HepG2 (cell line): Measurements from ENCODE around the gene EHD1. TPM values are rescaled to one million over a fixed set of nuclear protein-coding genes. Genes with fewer than 3 reads are reported as not detected.
A peak's percentile ranks its signal among the peaks of the same experiment; 100 is the strongest.

Experiments
- ATAC-seq: fragments of 200-7000 bp; cut with Tn5 transposase; 3 replicates; pipeline ENCODE4 v1.9.1; 2020; ENCODE audit warnings: mild to moderate bottlenecking, moderate library complexity
- BruUV-seq: library from RNA; stranded (reverse); fragments of 400-500 nt; replicated peaks from 2 replicates; lab custom pipeline; 2021; lab: Mats Ljungman, UMichigan
- CTCF ChIA-PET: fragments of 300-600 bp; formaldehyde crosslinking; extraction: SDS; loops from one replicate; lab custom pipeline; 2021; ENCODE audit warnings: low total read pairs, inconsistent platforms, low intra/inter-chr PET ratio; lab: Yijun Ruan, JAX
- POLR2A ChIA-PET: fragments of 350-600 bp; sonication (Branson Sonifier 250); formaldehyde crosslinking; loops from one replicate; lab custom pipeline; 2020; ENCODE audit warnings: antibody characterized with exemption, inconsistent platforms; lab: Yijun Ruan, JAX
- DNase-seq: peaks from one replicate; pipeline ENCODE4 v3.0.0-alpha.2; 2015; ENCODE audit warnings: low spot score
- FAIRE-seq: peaks from 3 replicates; lab custom pipeline; 2011; peaks lifted over from hg19 to GRCh38; lab: Jason Lieb, UNC
- H2AFZ ChIP-seq: one replicate; pipeline ENCODE4 v1.6.1; 2011; ENCODE audit warnings: low read length, inconsistent platforms
- H3K27ac ChIP-seq: fragments of 300-600 bp; 3 replicates; pipeline ENCODE4 v1.8.0; 2011; ENCODE audit warnings: mixed run types, mild to moderate bottlenecking, mixed read lengths, low read length, inconsistent platforms; ENCODE audit not compliant: insufficient read depth; ENCODE audit errors: extremely low read length
- H3K27me3 ChIP-seq, 2 experiments: fragments of 200-600 bp in 1 of 2; 2 replicates in 1 of 2; 3 replicates in 1 of 2; pipeline versions ENCODE4 v1.6.0 to v1.8.0; 2011; ENCODE audit warnings: low read length in 2 of 2, mild to moderate bottlenecking in 2 of 2, moderate library complexity in 2 of 2, inconsistent platforms in 1 of 2; ENCODE audit not compliant: insufficient read depth in 2 of 2, control insufficient read depth in 1 of 2
- H3K36me3 ChIP-seq, 2 experiments: fragments of 200-600 bp in 1 of 2; replicated peaks in 1 of 2; 2 replicates in 1 of 2; 3 replicates in 1 of 2; pipeline versions ENCODE4 v1.5.1 to v1.8.0; 2011; ENCODE audit warnings: low read length in 2 of 2, inconsistent platforms in 1 of 2; ENCODE audit not compliant: insufficient read depth in 2 of 2, control insufficient read depth in 1 of 2
- H3K4me1 ChIP-seq: 2 replicates; pipeline ENCODE4 v1.5.1; 2012; ENCODE audit warnings: low read length, inconsistent platforms; ENCODE audit not compliant: insufficient read depth
- H3K4me2 ChIP-seq: 2 replicates; pipeline ENCODE4 v1.6.0; 2011; ENCODE audit warnings: low read depth, low read length, inconsistent platforms
- H3K4me3 ChIP-seq, 3 experiments: fragments of 200-600 bp in 1 of 3; sonication (generic), shearing (Covaris generic) in 1 of 3; replicated peaks in 1 of 3; 2 replicates each; pipeline ENCODE4 v1.5.1; 2011 to 2016; ENCODE audit warnings: low read length in 3 of 3, inconsistent platforms in 2 of 3, low read depth in 2 of 3, mild to moderate bottlenecking in 2 of 3, control low read depth in 1 of 3, mixed read lengths in 1 of 3; ENCODE audit not compliant: insufficient read depth in 1 of 3
- H3K79me2 ChIP-seq: one replicate; pipeline ENCODE4 v1.6.1; 2011; ENCODE audit warnings: low read length, inconsistent platforms; ENCODE audit not compliant: insufficient read depth
- H3K9ac ChIP-seq: 2 replicates; pipeline ENCODE4 v1.6.0; 2011; ENCODE audit warnings: mild to moderate bottlenecking, low read depth, low read length, inconsistent platforms; ENCODE audit not compliant: insufficient read depth
- H3K9me3 ChIP-seq: 2 replicates; pipeline ENCODE4 v1.5.1; 2012; ENCODE audit warnings: mild to moderate bottlenecking, low read length
- H4K20me1 ChIP-seq: 2 replicates; pipeline ENCODE4 v1.6.0; 2011; ENCODE audit warnings: inconsistent platforms, mild to moderate bottlenecking, low read length, moderate library complexity; ENCODE audit not compliant: insufficient read depth
- CEBPB ChIP-seq: IDR thresholded peaks from 2 replicates; pipeline ENCODE4 v1.6.1; 2011; ENCODE audit warnings: low read depth, low read length, improper control_type of control experiment, borderline replicate concordance
- DMAP1 ChIP-seq: IDR thresholded peaks from 2 replicates; pipeline ENCODE4 v1.6.1; 2016
- GATAD2A ChIP-seq: IDR thresholded peaks from 2 replicates; pipeline ENCODE4 v1.6.1; 2016
- HIVEP1 ChIP-seq: sonication (generic); formaldehyde crosslinking; IDR thresholded peaks from 2 replicates; pipeline ENCODE4 v1.4.0; 2020; ENCODE audit warnings: mild to moderate bottlenecking, missing genetic modification reagents
- NFIB ChIP-seq: sonication (generic); formaldehyde crosslinking; IDR thresholded peaks from 2 replicates; pipeline ENCODE4 v1.9.0; 2021; ENCODE audit warnings: missing genetic modification reagents, mild to moderate bottlenecking, borderline replicate concordance
- NR0B2 ChIP-seq: sonication (generic); formaldehyde crosslinking; IDR thresholded peaks from 2 replicates; pipeline ENCODE4 v1.4.0; 2020; ENCODE audit warnings: mild to moderate bottlenecking, missing genetic modification reagents
- RBFOX2 ChIP-seq: fragments of 200-400 bp; formaldehyde crosslinking; IDR thresholded peaks from 2 replicates; pipeline ENCODE4 v1.6.1; 2017; ENCODE audit warnings: low read depth, mild to moderate bottlenecking, low read length
- ZNF101 ChIP-seq: sonication (generic); formaldehyde crosslinking; IDR thresholded peaks from 2 replicates; pipeline ENCODE4 v1.4.0; 2020; ENCODE audit warnings: mild to moderate bottlenecking, low read depth, missing genetic modification reagents, borderline replicate concordance
- ZNF296 ChIP-seq: sonication (generic); formaldehyde crosslinking; conservative IDR thresholded peaks from 2 replicates; pipeline ENCODE4 v1.5.0; 2020; ENCODE audit warnings: mild to moderate bottlenecking, missing genetic modification reagents
- ZNF350 ChIP-seq: sonication (generic); formaldehyde crosslinking; IDR thresholded peaks from 2 replicates; pipeline ENCODE4 v1.4.0; 2020; ENCODE audit warnings: mild to moderate bottlenecking, low read depth, missing genetic modification reagents, borderline replicate concordance
- ZNF609 ChIP-seq: sonication (generic); formaldehyde crosslinking; IDR thresholded peaks from 2 replicates; pipeline ENCODE4 v1.4.0; 2020; ENCODE audit warnings: mild to moderate bottlenecking, missing genetic modification reagents, borderline replicate concordance
- WGBS: methylation state at CpG from one replicate; pipeline ENCODE4 v1.1.6; 2017; ENCODE audit warnings: low lambda C conversion rate; 5-methylcytosine and 5-hydroxymethylcytosine counted together
- in situ Hi-C: cut with HindIII; loops from 2 replicates; pipeline ENCODE4 v1.10.0; 2017; ENCODE audit warnings: low pct_unique_long_range_greater_than_20kb; ENCODE audit not compliant: extremely low pct_ligation_motif_present
- intact Hi-C: fragments of 100-400 bp; cut with micrococcal nuclease; formaldehyde crosslinking; loops from one replicate; pipeline ENCODE4 v1.10.0; 2022; ENCODE audit not compliant: unreplicated experiment
- polyA plus RNA-seq, 8 experiments: library from polyadenylated mRNA; depleted of rRNA in 3 of 8; stranded (reverse) in 7 of 8; unstranded in 1 of 8; fragments of >200 nt; fragmentation: Illumina TruSeq in 4 of 8; extraction: Trizol in 4 of 8; gene quantifications; 2 replicates each; pipeline versions ENCODE4 v1.2.1 to v1.2.3, GENCODE V29; 2011 to 2016; ENCODE audit warnings: low read depth in 4 of 8, missing spikeins in 1 of 8, mixed read lengths in 1 of 8; ENCODE audit not compliant: insufficient read depth in 1 of 8
- total RNA-seq, 5 experiments: library from RNA; depleted of rRNA; stranded (reverse); fragments of >200 nt; fragmentation: Illumina TruSeq; extraction: Trizol; gene quantifications; 2 replicates each; pipeline ENCODE4 v1.2.3, GENCODE V29; 2016; ENCODE audit warnings: low read depth in 1 of 5
- TF ChIP-seq, protein P1 (sequence below): sonication (generic); formaldehyde crosslinking; IDR thresholded peaks from 2 replicates; pipeline ENCODE4 v1.4.0; 2020; ENCODE audit warnings: missing genetic modification reagents, borderline replicate concordance

Gene EHD1
- total and polyA plus RNA-seq, 2 of the 13 experiments (the other 11 are each of a cell fraction or from before 2014, with no cell fraction given): 23.6 to 26.6 TPM

- TF ChIP-seq ZNF609 (CRISPR knock-in tag): no peak
- no peak for TF ChIP-seq CEBPB
These were observed 32.7 kb upstream of the EHD1 start (continued) for GRCh38 chr11:64911142-64911541.

DNA sequence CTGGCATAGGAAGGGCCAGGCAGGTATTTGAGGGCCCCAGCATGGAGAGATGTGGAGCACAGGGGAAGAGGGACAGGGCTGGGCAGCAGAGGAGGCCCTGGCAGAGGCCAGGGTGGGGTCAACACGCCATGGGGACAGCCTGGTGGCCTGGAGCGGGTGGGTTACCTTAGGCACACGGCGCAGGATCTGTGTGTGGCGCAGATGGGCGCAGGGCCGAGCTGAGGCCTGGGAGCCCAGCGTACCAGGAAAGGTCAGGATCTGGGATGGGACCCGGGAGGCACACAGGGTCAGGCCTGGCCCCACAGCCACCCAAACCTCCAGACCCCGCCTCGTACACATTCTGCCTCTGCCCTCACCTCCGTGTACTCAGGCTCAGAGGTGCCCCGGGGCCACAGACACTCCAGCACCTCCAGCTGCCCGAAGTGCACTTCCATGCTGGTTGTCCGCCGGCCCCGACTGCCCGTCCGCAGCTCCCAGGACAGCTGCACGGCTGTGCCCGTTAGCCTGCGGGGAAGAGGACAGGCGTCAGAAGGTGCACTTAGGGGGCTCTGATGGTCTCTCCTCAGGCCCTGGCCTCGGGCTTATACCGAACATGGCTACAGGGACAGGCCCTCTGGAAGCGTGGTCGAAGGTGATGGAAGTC is 32.2 kb upstream of the EHD1 start:
- Histone ChIP-seq H4K20me1 (no peaks in the 10 kb centered on the region), H3K9me3 (no peaks in the 10 kb centered on the region), H3K4me2 (no peak overlapping the region), H3K27me3 (no peaks in the 10 kb centered on the region), H3K4me3 (no peak overlapping the region), H3K79me2 (peaks cover 4% of the 10 kb centered on the region), H2AFZ (no peak overlapping the region), H3K9ac (no peak overlapping the region), H3K36me3 (peaks cover 47 to 66% of the 10 kb centered on the region in 2 experiments; a peak in 4 of 5 replicates), H3K27ac (no peak overlapping the region), H3K4me1 (peaks cover 5% of the 10 kb centered on the region)
- DNase-seq (no peak), FAIRE-seq (no peak), ATAC-seq (no peak)
- intact Hi-C loops: no loop called here
- CTCF ChIA-PET: no interaction called here
- WGBS: 96% methylated on average over 17 of the region's 27 CpGs
- in situ Hi-C loops: no loop called here
- BruUV-seq: no TSS peak
- POLR2A ChIA-PET: no interaction called here
- TF ChIP-seq GATAD2A: no peak
- no peak for TF ChIP-seq NR0B2 (CRISPR knock-in tag)
- TF ChIP-seq ZNF350 (CRISPR knock-in tag): no peak
- TF ChIP-seq HIVEP1 (CRISPR knock-in tag): no peak
- no peak for TF ChIP-seq ZNF101 (CRISPR knock-in tag)
- TF ChIP-seq, protein P1, sequence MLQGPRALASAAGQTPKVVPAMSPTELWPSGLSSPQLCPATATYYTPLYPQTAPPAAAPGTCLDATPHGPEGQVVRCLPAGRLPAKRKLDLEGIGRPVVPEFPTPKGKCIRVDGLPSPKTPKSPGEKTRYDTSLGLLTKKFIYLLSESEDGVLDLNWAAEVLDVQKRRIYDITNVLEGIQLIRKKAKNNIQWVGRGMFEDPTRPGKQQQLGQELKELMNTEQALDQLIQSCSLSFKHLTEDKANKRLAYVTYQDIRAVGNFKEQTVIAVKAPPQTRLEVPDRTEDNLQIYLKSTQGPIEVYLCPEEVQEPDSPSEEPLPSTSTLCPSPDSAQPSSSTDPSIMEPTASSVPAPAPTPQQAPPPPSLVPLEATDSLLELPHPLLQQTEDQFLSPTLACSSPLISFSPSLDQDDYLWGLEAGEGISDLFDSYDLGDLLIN: no peak
- TF ChIP-seq DMAP1 (CRISPR knock-in tag): no peak
- no peak for TF ChIP-seq ZNF296 (CRISPR knock-in tag)
- peak; percentile 34; the same call in 1 of the 2 replicates for TF ChIP-seq RBFOX2
- no peak for TF ChIP-seq NFIB (CRISPR knock-in tag)
